Right lobe of liver (tissue), 6 donors: ENCODE measurements around the gene URGCP. TPM values are rescaled to one million over a fixed set of nuclear protein-coding genes. Genes with fewer than 3 reads are reported as not detected.
A peak's percentile ranks its signal among the peaks of the same experiment; 100 is the strongest.

ENCODE experiments used
- ATAC-seq, 4 donors: fragments of 200-7000 bp; cut with Tn5 transposase; one replicate each; pipeline ENCODE4 v1.9.1; 2020; ENCODE audit warnings: mild to moderate bottlenecking in 4 of 4, moderate library complexity in 4 of 4
- DNase-seq, 3 donors: peaks; one replicate each; pipeline ENCODE4 v3.0.0-alpha.2; 2020
- H3K27ac ChIP-seq, 3 donors: fragments of 200-600 bp; one replicate each; pipeline ENCODE4 v1.8.0; 2022
- H3K27me3 ChIP-seq, 2 donors: fragments of 200-600 bp; one replicate each; pipeline ENCODE4 v1.8.0; 2022
- H3K36me3 ChIP-seq, 4 donors: fragments of 200-600 bp; sonication (generic) in 1 of 4; one replicate each; pipeline versions ENCODE4 v1.5.1 to v1.8.0; 2017 to 2022; ENCODE audit warnings: control low read depth in 1 of 4
- H3K4me1 ChIP-seq, 4 donors: fragments of 200-600 bp; sonication (generic) in 1 of 4; one replicate each; pipeline versions ENCODE4 v1.5.1 to v1.8.0; 2017 to 2022; ENCODE audit warnings: control low read depth in 1 of 4
- H3K4me3 ChIP-seq, 3 donors: fragments of 200-600 bp; one replicate each; pipeline ENCODE4 v1.8.0; 2022
- H3K9me3 ChIP-seq, 4 donors: fragments of 200-600 bp; sonication (generic) in 1 of 4; one replicate each; pipeline versions ENCODE4 v1.5.1 to v1.8.0; 2017 to 2022; ENCODE audit warnings: control low read depth in 1 of 4
- POLR2A ChIP-seq: fragments of 450-650 bp; IDR thresholded peaks from one replicate; pipeline ENCODE4 v1.6.1; 2017; ENCODE audit warnings: antibody characterized with exemption, mild to moderate bottlenecking
- WGBS: methylation state at CpG from one replicate; pipeline ENCODE4 v1.1.6; 2018; ENCODE audit warnings: low coverage, low lambda C conversion rate; ENCODE audit not compliant: insufficient coverage; ENCODE audit errors: missing lambda C conversion rate; 5-methylcytosine and 5-hydroxymethylcytosine counted together
- intact Hi-C, 2 donors: fragments of 100-400 bp; cut with DNase I; formaldehyde crosslinking; loops; one replicate each; pipeline versions ENCODE4 v1.11.2 to v1.14.1; 2022
- total RNA-seq, 6 experiments: library from RNA; depleted of rRNA in 2 of 6; stranded (reverse); fragments of >200 nt in 2 of 6; fragmentation: NEBNext Ultra II Directional in 3 of 6; extraction: Animal tissue kit (Norgen Biotek cat#: 25700) in 3 of 6; gene quantifications; one replicate each; pipeline versions ENCODE4 v1.1.0 to v1.2.4, GENCODE V29; 2016 to 2023
- TF ChIP-seq, protein P1 (sequence below), 4 donors: fragments of 200-600 bp in 3 of 4; fragments of 450-650 bp in 1 of 4; IDR thresholded peaks; one replicate each; pipeline versions ENCODE4 v1.5.1 to v1.8.0; 2016 to 2022; ENCODE audit warnings: antibody characterized with exemption in 4 of 4, mild to moderate bottlenecking in 2 of 4
- donor health status: DM: no; HTN: yes; CAD: no.
- donor health status: DM: no; HTN: no; CAD: no.
- donor health status: DM: no; HTN: no; CAD: no.
- donor health status: DM: no; HTN: yes; CAD: no.
- donor health status: DM: no; HTN: yes; CAD: no.

Gene URGCP
- total RNA-seq, 6 experiments from 2014 or later: 13.7 to 32.2 (median 25.2) TPM

DNA sequence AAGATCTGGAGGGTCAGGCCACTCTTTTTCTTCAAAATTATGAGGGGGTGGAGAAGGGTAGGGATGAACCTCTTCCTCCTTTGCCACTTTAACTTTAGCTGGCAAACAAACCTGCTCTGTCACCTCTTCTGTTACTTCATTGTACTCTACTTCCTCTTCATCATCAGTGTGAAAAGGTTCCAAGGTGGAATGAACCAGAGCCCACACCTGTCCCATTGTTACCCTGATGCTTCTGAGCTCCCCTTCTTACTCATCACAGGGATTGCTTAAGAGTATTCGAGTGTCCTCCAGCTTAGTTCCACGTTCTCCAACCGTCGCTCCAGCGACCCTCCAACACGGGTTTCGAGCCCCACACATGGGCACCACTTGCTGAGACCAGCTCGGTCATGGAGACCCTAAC lies 42.3 kb downstream of the URGCP start:
- Histone ChIP-seq H3K27ac (no peak overlapping the region), H3K4me1 (peaks cover 0 to 10% (median 4%) of the 10 kb centered on the region in 4 donors), H3K4me3 (no peak overlapping the region), H3K9me3 (no peaks in the 10 kb centered on the region), H3K27me3 (no peaks in the 10 kb centered on the region), H3K36me3 (peaks cover 0 to 11% (median 5%) of the 10 kb centered on the region in 4 donors)
- 86% methylated on average over 8 of the region's 8 CpGs for WGBS
- intact Hi-C loops: no loop called here
- TF ChIP-seq POLR2A: no peak
- TF ChIP-seq, protein P1, sequence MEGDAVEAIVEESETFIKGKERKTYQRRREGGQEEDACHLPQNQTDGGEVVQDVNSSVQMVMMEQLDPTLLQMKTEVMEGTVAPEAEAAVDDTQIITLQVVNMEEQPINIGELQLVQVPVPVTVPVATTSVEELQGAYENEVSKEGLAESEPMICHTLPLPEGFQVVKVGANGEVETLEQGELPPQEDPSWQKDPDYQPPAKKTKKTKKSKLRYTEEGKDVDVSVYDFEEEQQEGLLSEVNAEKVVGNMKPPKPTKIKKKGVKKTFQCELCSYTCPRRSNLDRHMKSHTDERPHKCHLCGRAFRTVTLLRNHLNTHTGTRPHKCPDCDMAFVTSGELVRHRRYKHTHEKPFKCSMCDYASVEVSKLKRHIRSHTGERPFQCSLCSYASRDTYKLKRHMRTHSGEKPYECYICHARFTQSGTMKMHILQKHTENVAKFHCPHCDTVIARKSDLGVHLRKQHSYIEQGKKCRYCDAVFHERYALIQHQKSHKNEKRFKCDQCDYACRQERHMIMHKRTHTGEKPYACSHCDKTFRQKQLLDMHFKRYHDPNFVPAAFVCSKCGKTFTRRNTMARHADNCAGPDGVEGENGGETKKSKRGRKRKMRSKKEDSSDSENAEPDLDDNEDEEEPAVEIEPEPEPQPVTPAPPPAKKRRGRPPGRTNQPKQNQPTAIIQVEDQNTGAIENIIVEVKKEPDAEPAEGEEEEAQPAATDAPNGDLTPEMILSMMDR (IDR thresholded peaks at IDR 0.05): no peak
- no peak for DNase-seq
- no peak for ATAC-seq

DNA sequence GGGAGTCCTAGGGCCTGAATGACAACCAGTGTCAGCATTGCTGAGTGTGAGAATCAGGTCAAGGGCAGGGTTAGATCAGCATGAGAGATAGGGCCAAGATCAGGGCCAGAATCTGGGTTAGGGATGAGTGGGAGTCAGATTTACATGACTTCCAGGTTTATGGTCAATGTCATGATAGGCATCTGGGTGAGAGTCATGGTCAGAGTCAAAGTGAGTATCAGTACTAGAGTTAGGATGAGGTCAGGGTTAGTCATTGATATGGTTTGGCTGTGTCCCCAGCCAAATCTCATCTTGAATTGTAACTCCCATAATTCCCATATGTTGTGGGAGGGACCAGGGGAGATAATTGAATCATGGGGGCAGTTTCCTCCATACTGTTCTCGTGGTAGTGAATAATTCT lies 49.4 kb downstream of the URGCP start:
- DNase-seq: no peak
- Histone ChIP-seq H3K27me3 (no peaks in the 10 kb centered on the region), H3K4me3 (no peak overlapping the region), H3K36me3 (no peaks in the 10 kb centered on the region), H3K27ac (no peak overlapping the region), H3K9me3 (no peaks in the 10 kb centered on the region), H3K4me1 (no peaks in the 10 kb centered on the region)
- peak in 1 of 4 donors; percentile 54 for ATAC-seq
- no CpG with 5 or more reads among the region's 1 CpG for WGBS
- intact Hi-C loops: no loop called here
- TF ChIP-seq, protein P1 (IDR thresholded peaks at IDR 0.05): no peak
- TF ChIP-seq POLR2A: no peak

DNA sequence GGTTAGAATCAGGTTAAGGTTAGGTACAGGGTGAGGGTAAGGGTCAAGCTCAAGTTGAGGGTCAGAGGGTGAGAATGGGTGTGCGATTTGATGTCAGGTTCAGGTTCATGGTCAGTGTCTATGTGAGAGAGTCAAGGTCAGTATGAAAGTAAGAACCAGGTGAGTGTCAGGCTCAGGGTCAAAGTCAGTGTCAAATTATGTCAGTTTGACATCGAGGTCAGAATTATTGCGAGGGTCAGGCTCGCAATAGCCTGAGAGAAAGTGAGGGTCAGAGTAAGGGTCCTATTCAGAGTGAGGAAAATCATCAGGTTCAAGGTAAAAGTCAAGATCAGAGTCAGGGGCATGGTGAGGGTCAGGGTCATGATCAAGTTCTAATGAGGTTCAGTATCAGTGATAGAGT lies 50.1 kb downstream of the URGCP start:
- no peak for TF ChIP-seq POLR2A
- TF ChIP-seq, protein P1 (IDR thresholded peaks at IDR 0.05): no peak
- intact Hi-C loops: no loop called here
- 61% methylated on average over 4 of the region's 4 CpGs for WGBS
- no peaks in the 10 kb centered on the region for H3K9me3 ChIP-seq
- H3K36me3 ChIP-seq: no peaks in the 10 kb centered on the region
- no peak for DNase-seq
- no peaks in the 10 kb centered on the region for H3K27me3 ChIP-seq
- no peak for ATAC-seq
- no peaks in the 10 kb centered on the region for H3K4me1 ChIP-seq
- no peak overlapping the region for H3K4me3 ChIP-seq
- no peak overlapping the region for H3K27ac ChIP-seq

DNA sequence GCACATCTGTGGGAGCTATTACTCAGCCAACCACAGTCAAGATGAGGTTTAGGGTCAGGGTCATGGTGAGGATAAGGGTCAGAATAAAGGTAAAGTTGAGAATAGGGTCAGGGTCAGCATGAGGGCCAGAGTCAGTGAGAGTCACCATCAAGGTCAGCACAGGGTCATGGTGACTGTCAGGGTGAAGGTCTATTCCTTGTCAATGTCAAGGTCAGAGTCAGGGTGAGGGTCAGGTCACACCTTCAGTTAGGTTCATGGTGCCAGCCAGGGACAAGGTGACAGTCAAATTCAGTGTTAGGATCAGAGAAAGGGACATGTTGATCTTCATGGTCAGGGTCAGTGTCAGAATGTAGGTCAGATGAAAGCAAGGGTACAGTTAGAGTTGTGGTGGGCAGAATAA lies 51.2 kb downstream of the URGCP start:
- no peak for ATAC-seq
- no peaks in the 10 kb centered on the region for H3K4me1 ChIP-seq
- no peaks in the 10 kb centered on the region for H3K36me3 ChIP-seq
- intact Hi-C loops: no loop called here
- no peaks in the 10 kb centered on the region for H3K27me3 ChIP-seq
- DNase-seq: no peak
- H3K9me3 ChIP-seq: no peaks in the 10 kb centered on the region
- TF ChIP-seq POLR2A: no peak
- TF ChIP-seq, protein P1 (IDR thresholded peaks at IDR 0.05): no peak
- H3K4me3 ChIP-seq: no peak overlapping the region
- H3K27ac ChIP-seq: no peak overlapping the region

DNA sequence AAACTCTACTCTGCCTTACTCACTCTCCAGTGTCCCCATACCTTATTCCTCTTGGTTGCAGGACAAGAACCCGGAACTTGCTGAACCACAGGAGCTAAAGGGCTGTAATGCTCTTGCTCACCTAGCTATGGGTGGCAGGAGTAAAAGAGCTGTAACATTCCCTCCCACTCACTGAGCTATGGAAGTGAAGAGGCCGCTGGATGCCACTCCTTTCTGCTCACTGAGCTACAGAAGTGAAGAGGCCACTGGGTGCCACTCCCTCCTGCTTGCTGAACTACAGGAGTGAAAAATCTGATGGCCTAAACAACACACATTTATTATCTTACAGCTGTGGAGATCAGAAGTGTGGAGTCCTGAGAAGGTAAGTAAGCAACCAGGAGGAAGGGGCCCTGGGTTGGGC lies 54.6 kb downstream of the URGCP start:
- H3K4me3 ChIP-seq: no peak overlapping the region
- H3K9me3 ChIP-seq: no peaks in the 10 kb centered on the region
- DNase-seq (no peak), ATAC-seq (no peak)
- no peaks in the 10 kb centered on the region for H3K4me1 ChIP-seq
- H3K27me3 ChIP-seq: no peaks in the 10 kb centered on the region
- intact Hi-C loops: no loop called here
- H3K27ac ChIP-seq: no peak overlapping the region
- no peak for TF ChIP-seq POLR2A
- TF ChIP-seq, protein P1 (IDR thresholded peaks at IDR 0.05): no peak
- no peaks in the 10 kb centered on the region for H3K36me3 ChIP-seq
- WGBS: 79% methylated on average over 2 of the region's 2 CpGs
